KMS-11 (cell line): ENCODE data around the gene IQUB.
"Not testable (repeated sequence)": the region's sequence is repeated elsewhere in the genome, so short reads cannot be mapped to it uniquely, and the experiment has no call there.

Source experiments
- H2AFZ ChIP-seq: fragments of 200-600 bp; sonication (generic); 2 replicates; pipeline ENCODE4 v1.6.1; 2016; ENCODE audit warnings: antibody characterized with exemption, mixed run types, low read depth
- H3K27ac ChIP-seq: fragments of 200-600 bp; sonication (generic); 2 replicates; pipeline ENCODE4 v1.6.1; 2016; ENCODE audit warnings: mild to moderate bottlenecking, mixed run types
- H3K27me3 ChIP-seq: fragments of 200-600 bp; sonication (generic); 2 replicates; pipeline ENCODE4 v1.6.1; 2017; ENCODE audit warnings: mild to moderate bottlenecking, low read depth, mixed run types, moderate library complexity; ENCODE audit not compliant: insufficient read depth
- H3K36me3 ChIP-seq: fragments of 200-600 bp; sonication (generic); 2 replicates; pipeline ENCODE4 v1.6.1; 2017; ENCODE audit warnings: mild to moderate bottlenecking, mixed run types; ENCODE audit not compliant: insufficient read depth
- H3K4me1 ChIP-seq: fragments of 200-600 bp; sonication (generic); 2 replicates; pipeline ENCODE4 v1.6.1; 2016; ENCODE audit warnings: mild to moderate bottlenecking, low read depth, mixed run types; ENCODE audit not compliant: poor library complexity, severe bottlenecking
- H3K4me2 ChIP-seq: fragments of 200-600 bp; sonication (generic); 2 replicates; pipeline ENCODE4 v1.7.0; 2016; ENCODE audit warnings: mild to moderate bottlenecking, mixed run types
- H3K4me3 ChIP-seq: fragments of 200-600 bp; sonication (generic); IDR thresholded peaks from 2 replicates; pipeline ENCODE4 v1.6.1; 2017; ENCODE audit warnings: low read depth, low read length, mixed read lengths; ENCODE audit not compliant: insufficient read depth
- H3K79me2 ChIP-seq: fragments of 200-600 bp; sonication (generic); 2 replicates; pipeline ENCODE4 v1.6.1; 2016; ENCODE audit warnings: low read depth, mixed run types; ENCODE audit not compliant: insufficient read depth
- H3K9ac ChIP-seq: fragments of 200-600 bp; sonication (generic); 2 replicates; pipeline ENCODE4 v1.6.1; 2016; ENCODE audit warnings: mild to moderate bottlenecking, mixed run types
- H4K20me1 ChIP-seq: fragments of 200-600 bp; sonication (generic); 2 replicates; pipeline ENCODE4 v1.6.1; 2016; ENCODE audit warnings: mild to moderate bottlenecking, mixed run types; ENCODE audit not compliant: insufficient read depth
- TF ChIP-seq, protein P1 (sequence below): fragments of 200-600 bp; sonication (generic); conservative IDR thresholded peaks from 2 replicates; pipeline ENCODE4 v1.6.1; 2017; ENCODE audit warnings: low read depth, mild to moderate bottlenecking, antibody characterized with exemption, low read length, moderate library complexity, mixed read lengths

The IQUB gene

GRCh38 chr7:123410273-123410904 lies 124.0 kb downstream of the IQUB start:
- H3K4me3 ChIP-seq = no peak overlapping the region
- TF ChIP-seq, protein P1, sequence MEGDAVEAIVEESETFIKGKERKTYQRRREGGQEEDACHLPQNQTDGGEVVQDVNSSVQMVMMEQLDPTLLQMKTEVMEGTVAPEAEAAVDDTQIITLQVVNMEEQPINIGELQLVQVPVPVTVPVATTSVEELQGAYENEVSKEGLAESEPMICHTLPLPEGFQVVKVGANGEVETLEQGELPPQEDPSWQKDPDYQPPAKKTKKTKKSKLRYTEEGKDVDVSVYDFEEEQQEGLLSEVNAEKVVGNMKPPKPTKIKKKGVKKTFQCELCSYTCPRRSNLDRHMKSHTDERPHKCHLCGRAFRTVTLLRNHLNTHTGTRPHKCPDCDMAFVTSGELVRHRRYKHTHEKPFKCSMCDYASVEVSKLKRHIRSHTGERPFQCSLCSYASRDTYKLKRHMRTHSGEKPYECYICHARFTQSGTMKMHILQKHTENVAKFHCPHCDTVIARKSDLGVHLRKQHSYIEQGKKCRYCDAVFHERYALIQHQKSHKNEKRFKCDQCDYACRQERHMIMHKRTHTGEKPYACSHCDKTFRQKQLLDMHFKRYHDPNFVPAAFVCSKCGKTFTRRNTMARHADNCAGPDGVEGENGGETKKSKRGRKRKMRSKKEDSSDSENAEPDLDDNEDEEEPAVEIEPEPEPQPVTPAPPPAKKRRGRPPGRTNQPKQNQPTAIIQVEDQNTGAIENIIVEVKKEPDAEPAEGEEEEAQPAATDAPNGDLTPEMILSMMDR = no peak
- no peaks in the 10 kb centered on the region for H3K36me3 ChIP-seq
- no peak overlapping the region for H3K27ac ChIP-seq
- H4K20me1 ChIP-seq = no peaks in the 10 kb centered on the region
- no peaks in the 10 kb centered on the region for H3K79me2 ChIP-seq
- no peak overlapping the region for H3K4me2 ChIP-seq
- H3K9ac ChIP-seq = no peak overlapping the region
- no peak overlapping the region for H2AFZ ChIP-seq
- no peaks in the 10 kb centered on the region for H3K4me1 ChIP-seq
- H3K27me3 ChIP-seq = no peaks in the 10 kb centered on the region

DNA sequence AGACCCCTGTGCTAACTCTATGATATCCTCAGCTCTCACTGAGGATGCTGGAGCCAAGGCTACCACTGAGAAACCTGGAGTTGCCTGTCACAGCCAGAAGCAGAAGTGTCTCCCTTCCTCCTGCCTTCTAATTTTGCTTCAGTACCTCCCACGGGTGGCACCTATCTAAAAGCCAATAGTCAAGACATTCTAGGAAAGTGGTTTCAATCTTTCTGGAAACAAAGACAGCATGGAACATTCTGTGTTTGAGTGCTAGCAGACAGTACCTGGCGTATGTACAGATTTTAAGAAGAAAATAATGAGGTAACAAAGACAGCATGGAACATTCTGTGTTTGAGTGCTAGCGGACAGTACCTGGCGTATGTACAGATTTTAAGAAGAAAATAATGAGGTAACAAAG lies 126.4 kb downstream of the IQUB start:
- not testable (repeated sequence) for H3K27me3 ChIP-seq, H3K79me2 ChIP-seq, H3K4me3 ChIP-seq, H3K36me3 ChIP-seq, H3K4me2 ChIP-seq, H3K27ac ChIP-seq, H3K4me1 ChIP-seq, H4K20me1 ChIP-seq, H2AFZ ChIP-seq, H3K9ac ChIP-seq
